Adipocyte (in vitro differentiated cells): Measurements from ENCODE around the gene PIP5K1B.
A peak's percentile ranks its signal among the peaks of the same experiment; 100 is the strongest.

ENCODE experiments used
- DNase-seq: peaks from one replicate; pipeline ENCODE4 v3.0.0-alpha.2; 2015; ENCODE audit warnings: low read depth
- H3K27me3 ChIP-seq: replicated peaks from 2 replicates; pipeline ENCODE4 v1.7.0; 2013; ENCODE audit warnings: mild to moderate bottlenecking, low read length, moderate library complexity; ENCODE audit not compliant: control insufficient read depth, insufficient read depth
- H3K36me3 ChIP-seq: 2 replicates; pipeline ENCODE4 v1.7.0; 2013; ENCODE audit warnings: low read length, mild to moderate bottlenecking, moderate library complexity; ENCODE audit not compliant: control insufficient read depth, insufficient read depth, severe bottlenecking
- H3K4me1 ChIP-seq: 2 replicates; pipeline ENCODE4 v1.7.0; 2013; ENCODE audit warnings: mild to moderate bottlenecking, low read length, moderate library complexity; ENCODE audit not compliant: control insufficient read depth, insufficient read depth
- H3K4me3 ChIP-seq: 2 replicates; pipeline ENCODE4 v1.7.0; 2013; ENCODE audit warnings: mild to moderate bottlenecking, low read length, moderate library complexity
- H3K9ac ChIP-seq: 2 replicates; pipeline ENCODE4 v1.7.0; 2013; ENCODE audit warnings: mild to moderate bottlenecking, low read length, moderate library complexity
- H3K9me3 ChIP-seq: 2 replicates; pipeline ENCODE4 v1.7.0; 2013; ENCODE audit warnings: mild to moderate bottlenecking, low read length, moderate library complexity; ENCODE audit not compliant: control insufficient read depth

The PIP5K1B gene, protein sequence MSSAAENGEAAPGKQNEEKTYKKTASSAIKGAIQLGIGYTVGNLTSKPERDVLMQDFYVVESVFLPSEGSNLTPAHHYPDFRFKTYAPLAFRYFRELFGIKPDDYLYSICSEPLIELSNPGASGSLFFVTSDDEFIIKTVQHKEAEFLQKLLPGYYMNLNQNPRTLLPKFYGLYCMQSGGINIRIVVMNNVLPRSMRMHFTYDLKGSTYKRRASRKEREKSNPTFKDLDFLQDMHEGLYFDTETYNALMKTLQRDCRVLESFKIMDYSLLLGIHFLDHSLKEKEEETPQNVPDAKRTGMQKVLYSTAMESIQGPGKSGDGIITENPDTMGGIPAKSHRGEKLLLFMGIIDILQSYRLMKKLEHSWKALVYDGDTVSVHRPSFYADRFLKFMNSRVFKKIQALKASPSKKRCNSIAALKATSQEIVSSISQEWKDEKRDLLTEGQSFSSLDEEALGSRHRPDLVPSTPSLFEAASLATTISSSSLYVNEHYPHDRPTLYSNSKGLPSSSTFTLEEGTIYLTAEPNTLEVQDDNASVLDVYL

DNA sequence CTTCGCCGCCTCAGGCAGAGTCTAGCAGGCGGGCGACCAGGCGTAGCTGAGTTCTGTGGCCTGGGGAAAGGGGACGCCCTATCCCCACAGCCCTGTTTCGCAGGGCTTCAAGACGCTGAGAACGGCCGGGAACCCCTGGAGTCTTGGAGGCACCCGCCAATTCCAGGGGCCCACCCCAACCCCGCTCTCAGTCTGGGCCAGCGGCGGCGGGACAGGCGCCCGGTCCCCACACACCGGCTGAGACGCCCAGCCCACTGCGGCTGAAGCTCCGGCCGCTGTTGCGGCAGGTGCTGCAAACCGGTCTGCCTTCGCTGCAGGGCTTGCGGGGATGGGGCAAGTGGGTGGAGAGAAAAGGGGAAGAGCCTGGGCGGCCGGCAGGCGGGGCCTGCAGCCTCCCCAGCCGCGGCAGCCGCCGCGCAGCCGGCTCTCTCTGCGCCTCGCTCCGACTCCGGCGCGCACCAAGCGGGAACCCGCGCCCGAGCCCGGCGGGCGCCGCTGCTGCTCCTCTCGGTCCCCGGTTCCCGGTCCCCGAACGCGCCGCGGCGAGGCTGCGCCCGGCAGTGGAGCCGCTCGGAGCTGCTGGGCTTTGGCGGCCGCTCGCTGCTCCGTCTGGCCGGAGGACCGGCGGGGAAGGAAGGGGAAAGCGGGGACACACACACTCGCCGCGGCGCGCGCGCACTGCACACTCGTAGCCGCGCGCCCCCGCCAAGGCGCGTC, at the start of gene PIP5K1B:
Gene PIP5K1B (plus strand): TSS at position 427 of the 717 bp plus-strand sequence. CDS start 117,375 bp downstream, outside the sequence.
- H3K4me3 ChIP-seq: peak within 1 kb of the TSS; percentile 76
- peaks cover 75% of the 10 kb centered on the region for H3K27me3 ChIP-seq
- no peaks in the 10 kb centered on the region for H3K9me3 ChIP-seq
- peaks cover 12% of the 10 kb centered on the region for H3K4me1 ChIP-seq
- peak; percentile 65 for DNase-seq
- no peaks in the 10 kb centered on the region for H3K36me3 ChIP-seq
- no peak within 1 kb of the TSS for H3K9ac ChIP-seq

DNA sequence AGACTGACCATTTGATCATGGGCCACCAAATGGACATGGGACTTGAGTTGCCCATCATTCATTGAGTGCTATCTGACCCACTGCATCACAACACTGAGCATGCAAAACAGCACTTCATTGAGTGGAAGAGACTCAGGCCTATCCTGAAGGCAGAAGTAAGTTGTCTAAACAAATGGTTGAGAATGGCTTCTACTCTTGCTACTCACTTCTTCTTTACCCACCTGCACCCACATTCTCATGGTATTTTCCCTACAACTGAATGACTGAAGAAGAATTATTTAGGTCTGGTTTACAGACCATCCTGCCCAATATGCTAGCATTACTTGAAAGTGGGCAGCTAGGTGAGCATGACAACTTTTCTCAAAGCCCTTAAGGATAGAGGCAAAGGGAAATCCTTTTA, 41.0 kb upstream of the PIP5K1B start:
- H3K36me3 ChIP-seq: no peaks in the 10 kb centered on the region

DNA sequence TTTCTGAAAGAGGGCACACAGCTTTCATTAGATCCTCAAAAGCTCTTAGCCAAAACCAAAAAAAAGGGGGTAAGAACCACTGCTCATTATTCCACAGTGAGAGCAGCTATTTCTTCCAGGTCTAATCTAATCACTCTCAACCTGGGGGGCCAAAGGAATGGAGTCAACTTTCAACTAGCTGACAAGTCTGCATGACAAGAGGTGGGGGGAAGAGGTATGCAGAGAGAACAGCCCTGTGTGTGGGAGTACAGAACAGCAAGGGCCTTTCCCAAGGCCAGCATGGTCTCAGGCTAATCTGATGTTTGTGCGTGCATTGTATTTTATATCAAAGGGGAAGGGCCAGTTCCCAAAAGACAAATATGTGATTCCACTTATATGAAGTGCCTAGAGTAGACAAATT, 36.9 kb upstream of the PIP5K1B start:
- DNase-seq: no peak
- H3K9ac ChIP-seq: no peak overlapping the region

More for the DNA sequence above, 41.0 kb upstream of the PIP5K1B start:
- no peaks in the 10 kb centered on the region for H3K27me3 ChIP-seq
- H3K4me3 ChIP-seq: no peak overlapping the region
- H3K9me3 ChIP-seq: no peaks in the 10 kb centered on the region
- H3K4me1 ChIP-seq: no peaks in the 10 kb centered on the region
- no peak overlapping the region for H3K9ac ChIP-seq
- DNase-seq: no peak

DNA sequence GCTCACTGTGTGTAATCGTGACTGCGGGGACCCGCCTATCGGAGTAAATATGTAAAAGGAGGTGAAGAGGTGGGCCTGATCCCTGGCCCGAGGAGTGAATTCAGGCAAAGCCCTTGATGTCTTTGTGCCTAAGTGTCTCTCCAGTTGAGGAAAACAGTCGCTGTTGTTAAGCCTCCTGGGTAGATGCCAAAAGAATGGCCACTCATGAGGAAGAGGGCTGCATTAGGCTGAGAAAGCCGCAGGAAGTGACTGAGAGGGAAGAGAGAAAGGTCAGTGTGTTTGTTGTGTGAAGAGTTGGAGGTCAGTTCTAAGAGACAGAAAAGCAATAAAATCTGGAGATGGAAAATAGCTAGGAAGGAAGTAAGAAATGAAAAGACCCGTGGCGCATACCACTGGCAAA, 35.8 kb upstream of the PIP5K1B start:
- Histone ChIP-seq H3K27me3 (peaks cover 3% of the 10 kb centered on the region), H3K4me1 (no peaks in the 10 kb centered on the region), H3K36me3 (no peaks in the 10 kb centered on the region), H3K9me3 (no peaks in the 10 kb centered on the region), H3K9ac (no peak overlapping the region), H3K4me3 (no peak overlapping the region)
- no peak for DNase-seq

More for the DNA sequence above, 36.9 kb upstream of the PIP5K1B start:
- H3K36me3 ChIP-seq: no peaks in the 10 kb centered on the region
- H3K4me3 ChIP-seq: no peak overlapping the region
- H3K27me3 ChIP-seq: peaks cover under 1% of the 10 kb centered on the region
- no peaks in the 10 kb centered on the region for H3K4me1 ChIP-seq
- no peaks in the 10 kb centered on the region for H3K9me3 ChIP-seq

DNA sequence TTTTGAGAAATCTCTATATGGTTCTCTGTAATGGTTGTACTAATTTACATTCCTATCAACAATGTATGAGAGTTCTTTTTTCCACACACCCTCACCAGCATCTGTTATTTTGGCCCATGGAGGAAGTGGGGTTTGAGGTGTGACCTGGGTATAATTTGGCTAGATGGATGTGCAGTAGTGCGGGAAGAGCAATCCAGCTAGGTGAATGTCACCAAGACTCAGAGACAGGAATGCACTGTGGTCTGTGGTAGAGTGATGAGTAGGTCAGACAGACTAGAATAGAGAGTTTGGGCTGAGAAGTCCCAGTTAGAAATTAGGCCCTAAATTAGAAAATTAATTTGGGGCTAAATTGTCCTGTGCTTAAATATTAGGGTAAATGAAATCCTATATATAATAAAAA, 32.8 kb upstream of the PIP5K1B start:
- H3K9ac ChIP-seq: no peak overlapping the region
- H3K36me3 ChIP-seq: no peaks in the 10 kb centered on the region
- no peaks in the 10 kb centered on the region for H3K4me1 ChIP-seq
- H3K4me3 ChIP-seq: no peak overlapping the region
- DNase-seq: no peak
- no peaks in the 10 kb centered on the region for H3K9me3 ChIP-seq
- peaks cover 16% of the 10 kb centered on the region for H3K27me3 ChIP-seq

DNA sequence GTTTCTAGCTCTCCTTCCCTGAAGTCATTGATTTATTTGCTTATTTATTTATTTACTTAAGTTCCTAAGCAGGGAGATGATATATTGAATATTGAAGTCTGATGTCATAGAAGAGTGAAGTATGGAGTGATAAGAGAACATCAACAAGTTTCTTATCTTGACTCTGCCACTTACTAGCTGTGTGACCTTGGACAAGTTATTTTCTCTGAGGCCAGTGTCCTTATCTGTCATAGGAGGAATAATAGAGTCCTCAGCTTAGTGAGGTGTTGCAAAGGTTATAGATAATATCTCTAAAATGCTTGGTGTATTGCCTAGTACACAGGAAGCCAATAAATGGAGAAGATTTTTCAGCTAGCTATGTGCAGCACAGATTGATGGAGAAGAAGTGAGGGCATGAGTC, 32.4 kb upstream of the PIP5K1B start:
- no peak for DNase-seq
- Histone ChIP-seq H3K27me3 (peaks cover 16% of the 10 kb centered on the region), H3K36me3 (no peaks in the 10 kb centered on the region), H3K4me1 (no peaks in the 10 kb centered on the region), H3K4me3 (no peak overlapping the region), H3K9me3 (no peaks in the 10 kb centered on the region), H3K9ac (no peak overlapping the region)

DNA sequence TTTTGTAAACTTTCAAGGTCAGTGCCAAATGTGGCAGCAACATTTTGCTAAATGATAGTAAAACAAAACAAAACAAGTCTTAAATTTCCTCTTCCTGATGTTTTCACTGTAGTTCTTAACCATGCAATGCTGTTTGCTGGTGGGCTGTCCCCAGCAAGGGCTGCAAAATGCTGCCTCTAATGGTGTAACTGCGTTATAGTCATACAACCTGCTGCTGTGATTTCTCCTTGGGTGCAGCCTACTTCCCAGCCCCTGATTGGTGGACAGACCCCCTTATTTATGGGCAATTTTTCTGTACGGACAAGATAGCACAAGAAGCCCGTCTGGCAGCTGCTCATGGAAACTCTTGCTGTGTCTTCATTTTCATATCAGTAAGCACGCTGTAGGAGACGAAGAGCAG, 26.6 kb upstream of the PIP5K1B start:
- H3K9me3 ChIP-seq: no peaks in the 10 kb centered on the region
- no peaks in the 10 kb centered on the region for H3K36me3 ChIP-seq
- H3K9ac ChIP-seq: no peak overlapping the region
- no peaks in the 10 kb centered on the region for H3K4me1 ChIP-seq
- no peak for DNase-seq
- H3K4me3 ChIP-seq: no peak overlapping the region
- peaks cover 38% of the 10 kb centered on the region for H3K27me3 ChIP-seq

DNA sequence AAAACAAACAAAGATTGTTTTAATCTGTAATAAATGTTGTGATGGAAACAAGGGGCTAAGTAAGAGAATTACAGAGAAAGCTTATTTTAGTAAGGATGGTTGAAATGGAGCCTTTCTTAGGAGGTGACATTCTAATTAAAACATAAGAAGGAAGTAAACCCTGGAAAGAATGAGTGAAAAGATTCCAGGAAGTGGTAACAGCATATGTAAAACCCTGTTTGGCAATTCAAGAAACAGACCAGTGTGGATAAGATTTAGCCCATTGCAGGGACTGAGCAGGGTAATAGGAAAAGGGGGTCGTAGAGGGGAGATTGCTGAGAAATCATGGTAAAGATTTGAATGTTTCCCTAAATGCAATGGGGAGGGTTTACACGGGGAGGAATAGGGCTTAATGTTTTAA, 21.6 kb upstream of the PIP5K1B start:
- H3K9ac ChIP-seq: no peak overlapping the region
- peaks cover 44% of the 10 kb centered on the region for H3K27me3 ChIP-seq
- H3K4me3 ChIP-seq: no peak overlapping the region
- H3K9me3 ChIP-seq: no peaks in the 10 kb centered on the region
- DNase-seq: no peak
- no peaks in the 10 kb centered on the region for H3K4me1 ChIP-seq
- no peaks in the 10 kb centered on the region for H3K36me3 ChIP-seq

DNA sequence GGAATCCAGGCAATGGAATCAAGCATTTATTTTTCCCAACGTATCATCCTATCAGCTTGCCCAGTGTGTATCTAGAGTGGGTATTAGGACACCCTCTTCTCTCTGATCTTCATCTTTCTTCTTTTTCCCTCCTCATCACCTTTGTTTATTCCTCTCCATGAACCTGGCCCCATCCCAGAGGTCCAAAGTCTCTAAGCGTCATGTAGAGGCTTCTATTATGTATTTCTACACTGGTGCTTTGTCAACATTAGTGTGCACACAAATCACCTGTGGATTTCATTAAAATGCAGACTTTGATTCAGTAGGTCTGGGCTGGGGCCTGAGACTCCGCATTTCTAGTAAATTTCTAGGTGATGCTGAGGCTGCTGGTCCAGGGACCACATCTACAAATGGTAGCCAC, 19.8 kb upstream of the PIP5K1B start:
- no peak for DNase-seq
- Histone ChIP-seq H3K27me3 (peaks cover 34% of the 10 kb centered on the region), H3K9ac (no peak overlapping the region), H3K36me3 (no peaks in the 10 kb centered on the region), H3K9me3 (no peaks in the 10 kb centered on the region), H3K4me3 (no peak overlapping the region), H3K4me1 (no peaks in the 10 kb centered on the region)

DNA sequence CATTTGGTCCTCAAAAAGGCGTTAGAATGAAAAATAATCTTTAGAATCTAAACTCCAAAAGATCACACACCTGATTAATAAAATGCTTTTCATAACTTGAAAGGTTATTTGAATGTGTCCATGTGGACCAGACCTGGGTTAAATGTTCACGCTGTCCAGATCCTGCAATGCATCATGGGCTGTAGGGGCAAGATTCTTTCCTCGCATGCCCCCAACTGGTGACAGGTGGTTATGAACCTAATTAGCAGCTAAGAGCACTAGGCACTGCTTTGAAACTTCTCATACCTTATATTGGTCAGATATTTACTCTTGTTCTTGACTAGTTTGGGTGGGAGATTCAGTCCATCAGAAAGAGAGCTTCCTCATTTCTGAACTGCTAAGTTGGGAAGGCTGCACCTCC, 19.3 kb upstream of the PIP5K1B start:
- Histone ChIP-seq H3K27me3 (peaks cover 31% of the 10 kb centered on the region), H3K9me3 (no peaks in the 10 kb centered on the region), H3K4me3 (no peak overlapping the region), H3K9ac (no peak overlapping the region), H3K36me3 (no peaks in the 10 kb centered on the region), H3K4me1 (no peaks in the 10 kb centered on the region)
- DNase-seq: no peak

DNA sequence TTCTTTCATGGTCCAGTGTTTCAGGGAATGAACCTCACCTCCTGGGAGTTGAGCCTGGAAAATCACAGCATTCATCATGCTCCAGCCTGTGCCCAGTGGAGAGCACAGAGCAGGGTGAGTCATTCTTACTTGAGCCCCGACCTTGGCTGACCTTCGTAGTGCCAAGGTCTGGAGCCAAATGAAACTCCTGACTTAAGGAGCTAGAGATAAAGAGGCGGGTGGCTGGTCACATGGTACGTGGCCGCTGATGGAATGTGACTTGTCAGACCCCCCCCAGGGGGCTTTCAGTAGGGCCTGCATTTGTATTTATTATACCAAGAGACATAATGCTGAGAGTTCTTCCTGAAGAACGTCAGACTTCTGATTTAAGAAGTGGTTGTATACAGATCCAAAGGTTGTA, 15.0 kb upstream of the PIP5K1B start:
- no peak for DNase-seq
- H3K4me1 ChIP-seq: no peaks in the 10 kb centered on the region
- no peak overlapping the region for H3K4me3 ChIP-seq
- H3K27me3 ChIP-seq: peaks cover 9% of the 10 kb centered on the region
- H3K36me3 ChIP-seq: no peaks in the 10 kb centered on the region
- no peak overlapping the region for H3K9ac ChIP-seq
- no peaks in the 10 kb centered on the region for H3K9me3 ChIP-seq
